BLaER1 (cell line): Measurements from ENCODE around the gene C4BPB.

Experiments
- H3K27ac ChIP-seq: shearing (Covaris generic); formaldehyde crosslinking; 2 replicates; pipeline ENCODE4 v1.8.1; 2022
- H3K27me3 ChIP-seq: shearing (Covaris generic); formaldehyde crosslinking; 2 replicates; pipeline ENCODE4 v1.8.1; 2022
- H3K36me3 ChIP-seq: shearing (Covaris generic); formaldehyde crosslinking; 2 replicates; pipeline ENCODE4 v1.8.1; 2022
- H3K4me1 ChIP-seq: shearing (Covaris generic); formaldehyde crosslinking; 2 replicates; pipeline ENCODE4 v1.8.1; 2022
- H3K4me2 ChIP-seq: shearing (Covaris generic); formaldehyde crosslinking; 2 replicates; pipeline ENCODE4 v1.8.1; 2022
- H3K4me3 ChIP-seq: shearing (Covaris generic); formaldehyde crosslinking; 2 replicates; pipeline ENCODE4 v1.8.1; 2022
- H3K9ac ChIP-seq: shearing (Covaris generic); formaldehyde crosslinking; 2 replicates; pipeline ENCODE4 v1.8.1; 2022
- H3K9me3 ChIP-seq: shearing (Covaris generic); formaldehyde crosslinking; 2 replicates; pipeline ENCODE4 v1.8.1; 2022
- H4K20me1 ChIP-seq: shearing (Covaris generic); formaldehyde crosslinking; 2 replicates; pipeline ENCODE4 v1.8.1; 2022
- Cebpa-rat ChIP-seq: shearing (Covaris generic); IDR thresholded peaks from 2 replicates; pipeline ENCODE4 v1.8.1; 2022

The C4BPB gene

DNA sequence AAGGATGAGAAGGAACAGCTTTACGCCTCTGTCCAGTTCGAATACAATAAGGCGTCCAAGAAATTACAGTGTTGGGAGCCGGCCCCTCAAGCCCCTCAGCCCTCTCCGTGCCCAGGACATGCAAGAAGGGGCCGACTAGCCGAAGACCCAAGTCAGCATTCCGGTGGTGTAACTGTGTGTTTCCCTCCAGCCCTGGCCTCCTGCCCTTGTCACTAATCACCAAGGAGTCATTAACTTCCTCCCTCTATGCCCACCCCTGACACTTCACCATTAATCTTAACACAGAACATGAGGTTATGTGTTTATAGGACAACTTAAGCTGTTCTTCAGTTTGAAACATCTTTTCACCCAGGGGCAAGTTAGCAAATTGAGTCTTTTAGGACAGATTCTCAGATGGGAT is 16.4 kb upstream of the C4BPB start:
- Histone ChIP-seq H3K4me2 (no peak overlapping the region), H3K4me1 (peaks cover 7% of the 10 kb centered on the region), H4K20me1 (no peaks in the 10 kb centered on the region), H3K27me3 (no peaks in the 10 kb centered on the region), H3K9me3 (no peaks in the 10 kb centered on the region), H3K27ac (no peak overlapping the region), H3K9ac (no peak overlapping the region), H3K4me3 (no peak overlapping the region), H3K36me3 (no peaks in the 10 kb centered on the region)
- no peak for TF ChIP-seq Cebpa-rat

DNA sequence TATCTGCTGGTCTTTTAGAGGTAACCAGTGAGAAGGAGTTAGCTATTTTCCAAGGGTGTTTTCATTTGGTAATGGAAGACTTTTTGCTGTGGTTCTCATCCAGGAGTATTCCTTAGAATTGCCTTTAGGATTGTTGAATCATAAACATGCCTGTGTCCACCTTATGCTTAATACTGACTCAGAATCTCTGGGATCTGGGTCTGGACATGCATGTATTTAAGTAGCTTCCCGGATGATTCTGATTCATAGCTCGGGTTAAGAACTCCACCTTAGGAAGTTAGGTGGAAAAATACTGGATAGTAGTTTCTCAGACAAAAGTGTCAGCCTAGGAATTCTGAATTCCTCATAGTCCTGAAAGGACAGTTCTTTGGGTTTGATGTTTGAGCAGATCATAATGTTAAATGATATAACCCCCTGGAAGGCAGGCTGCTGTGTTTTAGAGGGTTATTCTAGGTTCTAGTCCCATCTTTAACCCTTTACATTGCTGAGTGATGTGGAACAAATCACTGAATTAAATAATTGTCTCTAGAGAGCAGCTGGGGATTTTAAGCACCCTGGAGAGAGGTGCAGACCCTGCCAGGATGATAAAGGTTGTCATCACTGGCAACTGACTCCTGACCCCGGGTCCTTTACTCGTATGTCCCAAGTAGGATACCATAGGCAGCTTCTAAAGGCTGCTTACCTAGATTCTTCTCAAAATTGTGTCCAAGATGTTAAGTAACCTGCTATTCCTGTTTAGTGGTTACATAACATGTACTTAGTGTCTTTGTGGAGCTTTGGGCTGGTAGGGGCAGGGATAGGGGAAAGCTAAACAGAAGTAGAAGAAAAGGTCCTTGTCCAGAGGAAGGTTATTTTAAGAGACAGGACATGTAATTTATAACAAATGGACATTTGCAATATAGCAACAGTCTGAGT is 14.5 kb upstream of the C4BPB start:
- no peaks in the 10 kb centered on the region for H4K20me1 ChIP-seq
- H3K4me3 ChIP-seq, result no peak overlapping the region
- no peak overlapping the region for H3K27ac ChIP-seq
- no peaks in the 10 kb centered on the region for H3K27me3 ChIP-seq
- H3K4me2 ChIP-seq, result no peak overlapping the region
- H3K9ac ChIP-seq, result no peak overlapping the region
- no peaks in the 10 kb centered on the region for H3K9me3 ChIP-seq
- H3K4me1 ChIP-seq, result peaks cover 7% of the 10 kb centered on the region
- H3K36me3 ChIP-seq, result no peaks in the 10 kb centered on the region
- TF ChIP-seq Cebpa-rat, result no peak

DNA sequence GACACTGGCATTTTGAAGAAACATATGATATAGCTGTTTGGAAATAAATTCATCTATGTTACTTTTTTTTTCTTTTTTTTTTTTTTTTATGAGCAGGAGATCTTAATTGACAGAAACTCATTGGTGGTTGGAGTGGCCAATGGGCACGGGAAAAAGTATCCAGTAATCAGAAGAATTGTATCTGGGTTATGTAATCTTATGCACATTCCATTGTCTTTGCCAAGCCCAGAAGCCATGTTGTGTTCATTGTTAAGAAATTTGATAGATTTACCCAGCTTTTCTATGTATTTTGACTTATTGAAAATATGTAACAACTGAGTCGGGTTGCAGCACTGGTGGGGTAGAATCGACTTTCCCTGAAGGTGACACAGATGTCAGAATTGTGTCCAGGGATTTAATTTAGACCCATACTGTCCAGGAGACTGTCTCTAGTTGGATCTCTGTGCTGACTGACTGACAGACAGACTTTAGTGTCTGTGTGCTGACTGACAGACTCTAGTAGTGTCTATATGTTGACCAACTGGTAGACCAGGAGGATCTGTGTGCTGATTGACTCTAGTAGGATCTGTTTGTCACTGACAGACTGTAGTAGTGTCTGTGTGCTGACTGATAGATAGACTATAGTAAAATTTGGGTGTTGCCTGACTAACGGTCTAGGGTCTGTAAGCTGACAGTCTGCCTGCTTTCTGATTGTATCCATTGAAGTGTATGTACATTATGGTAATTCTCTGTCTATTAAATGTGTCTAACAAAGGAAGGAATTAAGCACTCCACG is 12.3 kb upstream of the C4BPB start:
- Histone ChIP-seq H3K27me3 (no peaks in the 10 kb centered on the region), H3K9me3 (no peaks in the 10 kb centered on the region), H3K9ac (no peak overlapping the region), H3K4me3 (no peak overlapping the region), H4K20me1 (no peaks in the 10 kb centered on the region), H3K4me1 (no peaks in the 10 kb centered on the region), H3K4me2 (no peak overlapping the region), H3K27ac (no peak overlapping the region), H3K36me3 (no peaks in the 10 kb centered on the region)
- TF ChIP-seq Cebpa-rat, result no peak

- H3K9me3 ChIP-seq, result no peaks in the 10 kb centered on the region
- no peak overlapping the region for H3K27ac ChIP-seq
- no peaks in the 10 kb centered on the region for H4K20me1 ChIP-seq
- no peak overlapping the region for H3K4me3 ChIP-seq
- H3K9ac ChIP-seq, result no peak overlapping the region
- no peaks in the 10 kb centered on the region for H3K27me3 ChIP-seq
- TF ChIP-seq Cebpa-rat, result no peak
- no peak overlapping the region for H3K4me2 ChIP-seq
- no peaks in the 10 kb centered on the region for H3K36me3 ChIP-seq
- H3K4me1 ChIP-seq, result no peaks in the 10 kb centered on the region
Observed at GRCh38 chr1:207077012-207077411, 11.6 kb upstream of the C4BPB start.

- Histone ChIP-seq H3K27ac (no peak overlapping the region), H3K9me3 (no peaks in the 10 kb centered on the region), H3K36me3 (no peaks in the 10 kb centered on the region), H3K27me3 (no peaks in the 10 kb centered on the region), H3K4me1 (no peaks in the 10 kb centered on the region), H3K4me2 (no peak overlapping the region), H4K20me1 (no peaks in the 10 kb centered on the region), H3K4me3 (no peak overlapping the region), H3K9ac (no peak overlapping the region)
- no peak for TF ChIP-seq Cebpa-rat
Observed at GRCh38 chr1:207077470-207078377, 10.9 kb upstream of the C4BPB start.

DNA sequence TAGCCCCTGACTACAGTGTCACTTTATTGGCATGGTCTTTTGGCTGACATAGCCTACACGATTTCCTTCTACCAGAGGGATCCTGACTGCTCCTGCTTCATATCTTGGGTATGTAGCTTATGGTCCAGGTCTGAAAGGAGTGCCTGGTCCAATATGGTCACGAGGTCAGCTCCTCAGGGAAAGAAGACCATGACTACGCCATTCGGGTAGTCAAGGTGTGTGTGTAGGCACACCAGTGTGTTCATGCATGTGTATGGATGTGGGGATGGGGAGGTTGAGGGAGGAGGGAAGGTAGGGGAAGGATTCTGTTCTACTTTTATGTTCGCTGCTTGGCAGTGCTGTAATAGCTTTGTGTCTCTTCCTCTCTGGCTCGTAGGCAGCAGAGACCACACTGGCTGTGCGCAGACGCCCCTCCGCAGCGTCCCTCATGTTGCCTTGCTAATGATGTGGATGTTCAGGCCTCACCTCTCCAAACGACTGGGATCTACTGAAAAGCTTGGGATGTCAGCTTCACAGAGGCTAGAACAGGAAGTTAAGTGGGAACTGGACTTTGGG is 10.0 kb upstream of the C4BPB start:
- H4K20me1 ChIP-seq, result no peaks in the 10 kb centered on the region
- H3K27ac ChIP-seq, result no peak overlapping the region
- no peaks in the 10 kb centered on the region for H3K27me3 ChIP-seq
- no peaks in the 10 kb centered on the region for H3K9me3 ChIP-seq
- no peak overlapping the region for H3K4me2 ChIP-seq
- H3K36me3 ChIP-seq, result no peaks in the 10 kb centered on the region
- H3K9ac ChIP-seq, result no peak overlapping the region
- no peak overlapping the region for H3K4me3 ChIP-seq
- no peaks in the 10 kb centered on the region for H3K4me1 ChIP-seq
- no peak for TF ChIP-seq Cebpa-rat

DNA sequence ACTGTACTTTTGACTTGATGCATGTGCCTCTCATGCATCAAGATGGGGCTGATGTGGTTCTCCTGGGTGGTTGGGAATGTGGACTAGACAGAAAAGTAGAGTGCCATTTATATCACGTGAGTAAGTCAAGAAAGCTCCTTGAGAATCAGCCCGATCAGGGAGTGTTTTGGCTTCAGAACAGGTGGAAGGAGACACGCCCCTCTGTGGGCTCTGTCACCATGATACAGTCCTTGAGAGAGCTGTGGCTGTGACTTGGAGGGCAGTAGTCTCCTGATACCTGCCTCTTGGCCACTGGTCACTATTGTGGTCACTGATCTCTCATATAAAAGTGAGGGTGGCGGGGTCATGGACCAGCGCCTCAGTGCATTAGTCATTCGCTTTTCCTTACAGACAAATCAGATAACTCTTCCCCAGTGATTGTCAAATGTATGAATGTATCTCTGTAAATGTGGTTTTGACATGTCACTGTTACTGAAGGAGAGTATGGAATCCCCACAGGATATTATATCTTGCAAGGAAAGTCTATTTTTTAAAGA is 8.9 kb upstream of the C4BPB start:
- no peaks in the 10 kb centered on the region for H3K27me3 ChIP-seq
- no peak overlapping the region for H3K4me2 ChIP-seq
- H3K36me3 ChIP-seq, result no peaks in the 10 kb centered on the region
- TF ChIP-seq Cebpa-rat, result no peak
- no peaks in the 10 kb centered on the region for H3K9me3 ChIP-seq
- H4K20me1 ChIP-seq, result no peaks in the 10 kb centered on the region
- H3K9ac ChIP-seq, result no peak overlapping the region
- H3K4me1 ChIP-seq, result no peaks in the 10 kb centered on the region
- H3K27ac ChIP-seq, result no peak overlapping the region
- no peak overlapping the region for H3K4me3 ChIP-seq

DNA sequence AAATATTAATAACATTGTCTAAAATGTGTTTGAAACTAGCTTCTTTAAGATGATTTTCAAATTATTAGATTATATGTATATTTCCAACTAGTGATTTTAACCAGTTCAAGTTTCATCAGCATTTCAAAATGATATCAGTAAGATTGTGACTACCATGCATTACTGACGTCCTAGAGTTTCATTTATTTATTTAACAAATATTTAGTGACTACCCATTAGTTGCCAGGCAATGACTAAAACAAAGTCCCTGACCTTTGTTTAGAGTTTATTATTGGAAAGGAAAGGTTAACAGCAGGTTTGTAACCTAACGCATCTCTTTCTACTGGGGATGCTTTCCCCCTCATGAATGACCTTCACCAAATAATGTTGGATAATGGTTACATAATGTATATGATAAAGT is 7.6 kb upstream of the C4BPB start:
- Histone ChIP-seq H3K4me1 (no peaks in the 10 kb centered on the region), H3K36me3 (no peaks in the 10 kb centered on the region), H3K27me3 (no peaks in the 10 kb centered on the region), H3K9ac (no peak overlapping the region), H3K27ac (no peak overlapping the region), H4K20me1 (no peaks in the 10 kb centered on the region), H3K4me3 (no peak overlapping the region), H3K4me2 (no peak overlapping the region), H3K9me3 (no peaks in the 10 kb centered on the region)
- TF ChIP-seq Cebpa-rat, result no peak

GRCh38 chr1:207081806-207082205 is 6.9 kb upstream of the C4BPB start:
- Histone ChIP-seq H3K4me2 (no peak overlapping the region), H3K27ac (no peak overlapping the region), H3K36me3 (no peaks in the 10 kb centered on the region), H4K20me1 (no peaks in the 10 kb centered on the region), H3K9me3 (no peaks in the 10 kb centered on the region), H3K27me3 (no peaks in the 10 kb centered on the region), H3K4me1 (no peaks in the 10 kb centered on the region), H3K4me3 (no peak overlapping the region), H3K9ac (no peak overlapping the region)
- TF ChIP-seq Cebpa-rat, result no peak
